ENCODE measurements around the gene C4B. TPM values are rescaled to one million over a fixed set of nuclear protein-coding genes. Genes with fewer than 3 reads are reported as not detected.

The C4B gene
- total RNA-seq, 1 donor from 2014 or later = 10.3 TPM

DNA sequence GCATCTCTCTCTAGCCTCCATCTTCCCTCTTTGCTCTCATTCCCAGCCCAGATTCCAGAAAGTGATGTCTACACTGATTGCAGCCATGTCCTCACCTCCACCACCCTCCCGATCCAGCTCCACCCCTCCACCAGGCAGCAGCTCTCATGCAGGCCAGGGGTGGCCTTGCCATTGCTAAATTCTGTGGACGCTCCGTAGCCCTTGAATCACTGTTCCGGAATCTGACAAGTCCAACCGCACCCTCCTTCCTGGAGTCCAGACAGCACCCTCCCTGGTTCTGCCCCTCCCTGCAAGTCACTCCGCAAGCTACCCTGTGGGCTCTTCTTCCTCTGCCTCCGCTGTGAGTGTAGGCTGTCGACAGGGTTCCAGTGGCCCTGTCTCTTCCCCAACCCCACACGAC is 68.3 kb downstream of the C4B start:
- H3K27ac Mint-ChIP-seq (ENCODE audit: unreplicated experiment) = peak overlapping the region; percentile 59
- no peak for DNase-seq (ENCODE audit: low spot score)
- H3K36me3 Mint-ChIP-seq (ENCODE audit: low read depth) = peaks cover 2% of the 10 kb centered on the region
- H3K4me1 Mint-ChIP-seq (ENCODE audit: low read depth) = peaks cover 44% of the 10 kb centered on the region
- H3K4me3 Mint-ChIP-seq (ENCODE audit: unreplicated experiment) = no peak overlapping the region
- TF ChIP-seq, protein P1, sequence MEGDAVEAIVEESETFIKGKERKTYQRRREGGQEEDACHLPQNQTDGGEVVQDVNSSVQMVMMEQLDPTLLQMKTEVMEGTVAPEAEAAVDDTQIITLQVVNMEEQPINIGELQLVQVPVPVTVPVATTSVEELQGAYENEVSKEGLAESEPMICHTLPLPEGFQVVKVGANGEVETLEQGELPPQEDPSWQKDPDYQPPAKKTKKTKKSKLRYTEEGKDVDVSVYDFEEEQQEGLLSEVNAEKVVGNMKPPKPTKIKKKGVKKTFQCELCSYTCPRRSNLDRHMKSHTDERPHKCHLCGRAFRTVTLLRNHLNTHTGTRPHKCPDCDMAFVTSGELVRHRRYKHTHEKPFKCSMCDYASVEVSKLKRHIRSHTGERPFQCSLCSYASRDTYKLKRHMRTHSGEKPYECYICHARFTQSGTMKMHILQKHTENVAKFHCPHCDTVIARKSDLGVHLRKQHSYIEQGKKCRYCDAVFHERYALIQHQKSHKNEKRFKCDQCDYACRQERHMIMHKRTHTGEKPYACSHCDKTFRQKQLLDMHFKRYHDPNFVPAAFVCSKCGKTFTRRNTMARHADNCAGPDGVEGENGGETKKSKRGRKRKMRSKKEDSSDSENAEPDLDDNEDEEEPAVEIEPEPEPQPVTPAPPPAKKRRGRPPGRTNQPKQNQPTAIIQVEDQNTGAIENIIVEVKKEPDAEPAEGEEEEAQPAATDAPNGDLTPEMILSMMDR (IDR thresholded peaks at IDR 0.05) = no peak
- no peaks in the 10 kb centered on the region for H3K9me3 Mint-ChIP-seq (ENCODE audit: low read depth)
- H3K27me3 Mint-ChIP-seq (ENCODE audit: low read depth) = peaks cover 31% of the 10 kb centered on the region

DNA sequence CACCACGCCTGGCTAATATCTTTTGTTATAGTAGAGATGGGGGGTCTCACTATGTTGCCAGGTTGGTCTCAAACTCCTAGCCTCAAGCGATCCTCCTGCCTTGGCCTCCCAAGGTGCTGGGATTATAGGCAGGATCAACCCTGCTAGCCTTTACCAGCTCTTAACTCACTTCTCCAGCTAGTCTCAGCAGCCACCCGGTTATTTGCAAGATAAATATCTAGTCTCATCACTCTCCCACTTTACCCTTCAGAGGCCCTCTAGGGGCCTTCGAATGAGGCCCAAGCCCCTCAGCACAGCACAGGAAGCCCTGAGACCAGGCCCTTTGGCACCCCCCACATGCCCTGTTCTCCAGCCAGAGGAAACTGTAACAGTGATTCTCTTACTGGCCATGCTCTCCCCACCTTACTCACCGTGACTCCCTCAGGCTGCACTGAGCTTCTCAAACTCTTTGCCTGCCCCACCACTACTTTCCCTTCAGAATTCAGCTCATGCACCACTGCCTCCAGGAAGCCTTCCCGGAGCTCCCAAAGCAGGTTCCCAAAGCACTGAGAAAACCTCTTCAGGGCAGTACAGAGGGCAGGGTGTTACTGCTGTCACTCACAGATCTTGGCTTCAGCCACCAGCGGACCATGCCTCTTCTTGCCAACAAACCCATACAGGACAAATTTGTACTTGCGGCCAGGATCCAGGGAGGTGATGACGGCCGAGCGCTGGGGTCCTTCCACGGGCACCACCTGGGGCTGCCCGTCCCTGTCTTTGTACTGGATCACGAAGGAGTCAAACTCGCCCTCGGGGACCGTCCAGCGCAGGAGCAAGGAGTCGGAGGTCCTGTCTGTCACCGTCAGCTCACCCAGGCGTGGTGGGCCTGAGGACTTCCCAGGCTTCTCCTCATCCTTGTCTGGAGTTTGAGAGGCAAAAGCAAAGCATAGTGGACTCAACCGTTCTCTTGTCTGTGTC is 69.5 kb downstream of the C4B start:
- TF ChIP-seq, protein P1 (IDR thresholded peaks at IDR 0.05) = no peak
- no peak for DNase-seq (ENCODE audit: low spot score)
- no peak overlapping the region for H3K4me3 Mint-ChIP-seq (ENCODE audit: unreplicated experiment)
- peaks cover 44% of the 10 kb centered on the region for H3K4me1 Mint-ChIP-seq (ENCODE audit: low read depth)
- peaks cover 37% of the 10 kb centered on the region for H3K27me3 Mint-ChIP-seq (ENCODE audit: low read depth)
- no peaks in the 10 kb centered on the region for H3K9me3 Mint-ChIP-seq (ENCODE audit: low read depth)
- peaks cover 2% of the 10 kb centered on the region for H3K36me3 Mint-ChIP-seq (ENCODE audit: low read depth)
- H3K27ac Mint-ChIP-seq (ENCODE audit: unreplicated experiment) = no peak overlapping the region

DNA sequence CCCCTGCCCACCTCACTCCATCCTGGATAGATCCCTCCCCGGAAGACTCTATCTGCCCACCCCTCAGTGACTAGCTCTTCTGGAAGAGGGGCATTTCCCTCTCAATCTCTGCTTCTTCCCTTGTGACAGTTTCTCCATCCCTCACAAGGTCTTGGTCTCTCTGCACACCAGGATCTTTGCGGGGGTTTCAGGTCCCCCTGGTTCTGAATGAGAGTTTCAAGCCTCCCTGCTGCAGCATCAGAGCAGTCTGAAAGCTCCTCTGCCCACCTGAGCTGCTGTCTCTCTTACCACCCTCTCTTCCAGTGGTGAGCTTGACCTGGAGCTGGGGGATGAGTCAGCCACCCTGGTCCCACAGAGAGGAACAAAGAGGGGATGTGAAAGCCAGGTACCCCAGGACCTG is 70.2 kb downstream of the C4B start:
- H3K4me1 Mint-ChIP-seq (ENCODE audit: low read depth) = peaks cover 39% of the 10 kb centered on the region
- H3K36me3 Mint-ChIP-seq (ENCODE audit: low read depth) = peaks cover 2% of the 10 kb centered on the region
- DNase-seq (ENCODE audit: low spot score) = no peak
- peaks cover 39% of the 10 kb centered on the region for H3K27me3 Mint-ChIP-seq (ENCODE audit: low read depth)
- H3K4me3 Mint-ChIP-seq (ENCODE audit: unreplicated experiment) = no peak overlapping the region
- H3K9me3 Mint-ChIP-seq (ENCODE audit: low read depth) = no peaks in the 10 kb centered on the region
- no peak overlapping the region for H3K27ac Mint-ChIP-seq (ENCODE audit: unreplicated experiment)
- TF ChIP-seq, protein P1 (IDR thresholded peaks at IDR 0.05) = no peak

Other genes starting within 250 kb of the C4B start
- 0.15 to 0.62 TPM (median 0.17 TPM) in 3 replicates for gene VWA7, start 237.5 kb upstream of the C4B start, total RNA-seq
- 71.1 to 101 TPM (median 71.9 TPM) in 3 replicates for gene VARS1, start 219.0 kb upstream of the C4B start, total RNA-seq
- 35.0 to 42.5 TPM (median 35.7 TPM) in 3 replicates for gene LSM2, start 207.8 kb upstream of the C4B start, total RNA-seq
- gene HSPA1L, start 199.5 kb upstream of the C4B start, total RNA-seq = 0.89 to 1.5 TPM (median 1.00 TPM) in 3 replicates
- gene HSPA1A, start 199.3 kb upstream of the C4B start, total RNA-seq = 23.0 to 46.3 TPM (median 46.2 TPM) in 3 replicates
- gene HSPA1B, start 187.1 kb upstream of the C4B start, total RNA-seq = 46.8 to 57.9 TPM (median 50.4 TPM) in 3 replicates
- gene NEU1, start 152.0 kb upstream of the C4B start, total RNA-seq = 63.8 to 67.5 TPM (median 64.2 TPM) in 3 replicates
- gene SLC44A4, start 135.8 kb upstream of the C4B start, total RNA-seq = not detected in 3 replicates
- gene EHMT2, start 117.1 kb upstream of the C4B start, total RNA-seq = 37.7 to 53.0 TPM (median 40.0 TPM) in 3 replicates
- gene ZBTB12, start 112.7 kb upstream of the C4B start, total RNA-seq = 6.3 to 7.6 TPM (median 6.7 TPM) in 3 replicates
- gene C2, start 87.1 kb upstream of the C4B start, total RNA-seq = 0.52 to 1.5 TPM (median 0.56 TPM) in 3 replicates
- 2.3 to 3.2 TPM (median 2.6 TPM) in 3 replicates for gene CFB, start 68.7 kb upstream of the C4B start, total RNA-seq
- gene NELFE, start 55.8 kb upstream of the C4B start, total RNA-seq = 43.5 to 59.3 TPM (median 50.6 TPM) in 3 replicates
- gene SKIC2, start 55.6 kb upstream of the C4B start, total RNA-seq = 56.9 to 85.6 TPM (median 61.2 TPM) in 3 replicates
- gene DXO, start 42.7 kb upstream of the C4B start, total RNA-seq = 15.8 to 25.9 TPM (median 19.3 TPM) in 3 replicates
- 7.2 to 13.3 TPM (median 10.5 TPM) in 3 replicates for gene C4A, start 32.7 kb upstream of the C4B start, total RNA-seq
- 0.30 to 0.68 TPM (median 0.41 TPM) in 3 replicates for gene CYP21A2, start 23.6 kb downstream of the C4B start, total RNA-seq
- 1.9 to 2.9 TPM (median 2.3 TPM) in 3 replicates for gene TNXB, start 94.5 kb downstream of the C4B start, total RNA-seq
- gene ATF6B, start 113.5 kb downstream of the C4B start, total RNA-seq = 68.0 to 86.5 TPM (median 68.7 TPM) in 3 replicates
- 4.3 to 6.3 TPM (median 4.9 TPM) in 3 replicates for gene FKBPL, start 115.5 kb downstream of the C4B start, total RNA-seq
- gene PRRT1, start 137.1 kb downstream of the C4B start, total RNA-seq = 0.73 to 1.6 TPM (median 1.3 TPM) in 3 replicates
- 35.6 to 37.9 TPM (median 35.8 TPM) in 3 replicates for gene PPT2, start 139.3 kb downstream of the C4B start, total RNA-seq
- 14.3 to 16.3 TPM (median 15.4 TPM) in 3 replicates for gene EGFL8, start 149.8 kb downstream of the C4B start, total RNA-seq
- gene AGPAT1, start 161.3 kb downstream of the C4B start, total RNA-seq = 66.7 to 77.2 TPM (median 67.0 TPM) in 3 replicates
- gene RNF5, start 163.6 kb downstream of the C4B start, total RNA-seq = 45.2 to 48.0 TPM (median 45.2 TPM) in 3 replicates
- 2.6 to 4.9 TPM (median 3.6 TPM) in 3 replicates for gene AGER, start 169.5 kb downstream of the C4B start, total RNA-seq
- gene PBX2, start 175.4 kb downstream of the C4B start, total RNA-seq = 58.6 to 66.5 TPM (median 66.3 TPM) in 3 replicates
- 3.6 to 5.6 TPM (median 5.4 TPM) in 3 replicates for gene GPSM3, start 177.8 kb downstream of the C4B start, total RNA-seq
- gene NOTCH4, start 209.3 kb downstream of the C4B start, total RNA-seq = 0.82 to 1.6 TPM (median 1.4 TPM) in 3 replicates

Data from chondrocyte (in vitro differentiated cells).